ENCODE results near the gene LENG1. TPM values are rescaled to one million over a fixed set of nuclear protein-coding genes. Genes with fewer than 3 reads are reported as not detected.

Gene LENG1
- total and polyA plus RNA-seq, 9 of the 15 experiments (the other 6 are each of a cell fraction or from before 2014, with no cell fraction given), result 0.30 to 10.5 (median 4.7) TPM

DNA sequence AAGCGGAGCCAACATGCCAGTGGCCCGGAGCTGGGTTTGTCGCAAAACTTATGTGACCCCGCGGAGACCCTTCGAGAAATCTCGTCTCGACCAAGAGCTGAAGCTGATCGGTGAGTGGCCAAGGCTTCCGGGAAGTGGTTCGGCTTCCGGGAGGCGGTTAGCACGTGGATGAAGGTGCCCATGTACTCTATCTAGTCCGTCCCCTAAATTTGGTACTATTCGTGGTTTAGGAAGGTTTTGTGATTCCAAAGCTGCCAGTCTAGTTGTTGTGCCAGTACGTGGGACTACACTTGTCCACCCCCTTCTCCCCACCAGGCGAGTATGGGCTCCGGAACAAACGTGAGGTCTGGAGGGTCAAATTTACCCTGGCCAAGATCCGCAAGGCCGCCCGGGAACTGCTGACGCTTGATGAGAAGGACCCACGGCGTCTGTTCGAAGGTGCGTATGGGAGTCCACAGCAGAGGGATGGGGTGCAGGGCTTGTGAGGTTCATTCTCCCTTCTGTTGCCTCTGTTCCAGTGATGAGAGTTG lies 41.7 kb upstream of the LENG1 start (continued):
- TF ChIP-seq HLTF (IDR thresholded peaks at IDR 0.05), result 0 out of 2 replicates have a peak, but pooled peaks have one; percentile 16
- TF ChIP-seq, protein P1, sequence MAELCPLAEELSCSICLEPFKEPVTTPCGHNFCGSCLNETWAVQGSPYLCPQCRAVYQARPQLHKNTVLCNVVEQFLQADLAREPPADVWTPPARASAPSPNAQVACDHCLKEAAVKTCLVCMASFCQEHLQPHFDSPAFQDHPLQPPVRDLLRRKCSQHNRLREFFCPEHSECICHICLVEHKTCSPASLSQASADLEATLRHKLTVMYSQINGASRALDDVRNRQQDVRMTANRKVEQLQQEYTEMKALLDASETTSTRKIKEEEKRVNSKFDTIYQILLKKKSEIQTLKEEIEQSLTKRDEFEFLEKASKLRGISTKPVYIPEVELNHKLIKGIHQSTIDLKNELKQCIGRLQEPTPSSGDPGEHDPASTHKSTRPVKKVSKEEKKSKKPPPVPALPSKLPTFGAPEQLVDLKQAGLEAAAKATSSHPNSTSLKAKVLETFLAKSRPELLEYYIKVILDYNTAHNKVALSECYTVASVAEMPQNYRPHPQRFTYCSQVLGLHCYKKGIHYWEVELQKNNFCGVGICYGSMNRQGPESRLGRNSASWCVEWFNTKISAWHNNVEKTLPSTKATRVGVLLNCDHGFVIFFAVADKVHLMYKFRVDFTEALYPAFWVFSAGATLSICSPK (IDR thresholded peaks at IDR 0.05; ENCODE audit: borderline replicate concordance), result peak; percentile 81; the same call in 1 of the 2 replicates

DNA sequence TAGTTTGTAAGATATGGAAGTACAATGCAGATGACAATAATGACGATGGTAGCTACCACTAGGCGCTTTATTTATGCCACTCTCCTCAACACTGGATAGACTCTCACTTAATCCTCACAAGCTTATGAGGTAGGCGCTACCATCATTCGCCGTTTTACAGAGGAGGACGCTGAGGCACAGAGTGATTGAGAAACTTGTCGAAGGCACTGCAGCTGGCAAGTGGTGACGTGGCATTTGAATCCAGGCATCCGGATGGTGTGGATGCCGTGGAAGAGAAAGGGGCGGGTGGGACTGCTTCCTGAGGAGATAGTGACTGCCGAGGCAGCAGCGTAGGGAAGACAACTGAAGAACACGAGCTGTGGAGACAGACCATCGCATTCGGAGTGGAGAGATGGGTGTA lies 39.9 kb upstream of the LENG1 start:
- CTCF ChIA-PET (ENCODE audit: low intra/inter-chr PET ratio), result no interaction called here
- no peak for FAIRE-seq
- Histone ChIP-seq H3K9ac (ENCODE audit: insufficient read depth in 1 of 2, low read depth in 2 of 2, low read length in 2 of 2) (peak overlapping the region in 1 of 2 experiments; percentile 75; a peak in 2 of 4 replicates), H3K4me2 (ENCODE audit: insufficient read depth, low read length) (no peak overlapping the region; the same call in 1 of the 2 replicates), H2AFZ (ENCODE audit: low read depth, low read length) (no peak overlapping the region), H3K36me3 (ENCODE audit: control insufficient read depth, insufficient read depth, low read length) (peaks cover 50% of the 10 kb centered on the region), H4K20me1 (replicated peaks; ENCODE audit: control insufficient read depth, insufficient read depth, low read length) (peaks cover 35% of the 10 kb centered on the region), H3K9me3 (replicated peaks; ENCODE audit: control insufficient read depth, insufficient read depth, low read depth, low read length) (no peaks in the 10 kb centered on the region), H3K27me3 (ENCODE audit: control insufficient read depth in 2 of 2, insufficient read depth in 2 of 2, low read length in 2 of 2) (no peaks in the 10 kb centered on the region), H3K9me1 (ENCODE audit: control insufficient read depth, insufficient read depth, low read length) (no peaks in the 10 kb centered on the region), H3K79me2 (ENCODE audit: control insufficient read depth, insufficient read depth, low read length) (peaks cover 41% of the 10 kb centered on the region), H3K4me1 (replicated peaks in 1 of 2; ENCODE audit: control insufficient read depth in 2 of 2, insufficient read depth in 2 of 2, low read length in 2 of 2) (peaks cover 12 to 13% of the 10 kb centered on the region in 2 experiments), H3K27ac (ENCODE audit: extremely low read depth, low read depth, low read length) (no peak overlapping the region), H3K4me3 (no peak overlapping the region)
- TF ChIP-seq, protein P2, sequence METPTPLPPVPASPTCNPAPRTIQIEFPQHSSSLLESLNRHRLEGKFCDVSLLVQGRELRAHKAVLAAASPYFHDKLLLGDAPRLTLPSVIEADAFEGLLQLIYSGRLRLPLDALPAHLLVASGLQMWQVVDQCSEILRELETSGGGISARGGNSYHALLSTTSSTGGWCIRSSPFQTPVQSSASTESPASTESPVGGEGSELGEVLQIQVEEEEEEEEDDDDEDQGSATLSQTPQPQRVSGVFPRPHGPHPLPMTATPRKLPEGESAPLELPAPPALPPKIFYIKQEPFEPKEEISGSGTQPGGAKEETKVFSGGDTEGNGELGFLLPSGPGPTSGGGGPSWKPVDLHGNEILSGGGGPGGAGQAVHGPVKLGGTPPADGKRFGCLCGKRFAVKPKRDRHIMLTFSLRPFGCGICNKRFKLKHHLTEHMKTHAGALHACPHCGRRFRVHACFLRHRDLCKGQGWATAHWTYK (CRISPR knock-in tag; IDR thresholded peaks at IDR 0.05), result no peak
- TF ChIP-seq SPI1 (IDR thresholded peaks at IDR 0.05; ENCODE audit: borderline replicate concordance, low read depth, low read length) (no peak), PHB2 (IDR thresholded peaks at IDR 0.05; ENCODE audit: low read depth) (no peak), PML (IDR thresholded peaks at IDR 0.05; ENCODE audit: low read length) (no peak), LARP7 (IDR thresholded peaks at IDR 0.05) (no peak), ZNF696 (CRISPR knock-in tag; conservative IDR thresholded peaks at IDR 0.05) (no peak), MED1 (CRISPR knock-in tag; IDR thresholded peaks at IDR 0.05; ENCODE audit: borderline replicate concordance) (no peak), NFATC3 (IDR thresholded peaks at IDR 0.05) (no peak)
- TF ChIP-seq, protein P3, sequence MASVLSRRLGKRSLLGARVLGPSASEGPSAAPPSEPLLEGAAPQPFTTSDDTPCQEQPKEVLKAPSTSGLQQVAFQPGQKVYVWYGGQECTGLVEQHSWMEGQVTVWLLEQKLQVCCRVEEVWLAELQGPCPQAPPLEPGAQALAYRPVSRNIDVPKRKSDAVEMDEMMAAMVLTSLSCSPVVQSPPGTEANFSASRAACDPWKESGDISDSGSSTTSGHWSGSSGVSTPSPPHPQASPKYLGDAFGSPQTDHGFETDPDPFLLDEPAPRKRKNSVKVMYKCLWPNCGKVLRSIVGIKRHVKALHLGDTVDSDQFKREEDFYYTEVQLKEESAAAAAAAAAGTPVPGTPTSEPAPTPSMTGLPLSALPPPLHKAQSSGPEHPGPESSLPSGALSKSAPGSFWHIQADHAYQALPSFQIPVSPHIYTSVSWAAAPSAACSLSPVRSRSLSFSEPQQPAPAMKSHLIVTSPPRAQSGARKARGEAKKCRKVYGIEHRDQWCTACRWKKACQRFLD (CRISPR knock-in tag; IDR thresholded peaks at IDR 0.05), result no peak
- TF ChIP-seq, protein P4, sequence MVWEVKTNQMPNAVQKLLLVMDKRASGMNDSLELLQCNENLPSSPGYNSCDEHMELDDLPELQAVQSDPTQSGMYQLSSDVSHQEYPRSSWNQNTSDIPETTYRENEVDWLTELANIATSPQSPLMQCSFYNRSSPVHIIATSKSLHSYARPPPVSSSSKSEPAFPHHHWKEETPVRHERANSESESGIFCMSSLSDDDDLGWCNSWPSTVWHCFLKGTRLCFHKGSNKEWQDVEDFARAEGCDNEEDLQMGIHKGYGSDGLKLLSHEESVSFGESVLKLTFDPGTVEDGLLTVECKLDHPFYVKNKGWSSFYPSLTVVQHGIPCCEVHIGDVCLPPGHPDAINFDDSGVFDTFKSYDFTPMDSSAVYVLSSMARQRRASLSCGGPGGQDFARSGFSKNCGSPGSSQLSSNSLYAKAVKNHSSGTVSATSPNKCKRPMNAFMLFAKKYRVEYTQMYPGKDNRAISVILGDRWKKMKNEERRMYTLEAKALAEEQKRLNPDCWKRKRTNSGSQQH (CRISPR knock-in tag; IDR thresholded peaks at IDR 0.05), result no peak
- TF ChIP-seq, protein P5, sequence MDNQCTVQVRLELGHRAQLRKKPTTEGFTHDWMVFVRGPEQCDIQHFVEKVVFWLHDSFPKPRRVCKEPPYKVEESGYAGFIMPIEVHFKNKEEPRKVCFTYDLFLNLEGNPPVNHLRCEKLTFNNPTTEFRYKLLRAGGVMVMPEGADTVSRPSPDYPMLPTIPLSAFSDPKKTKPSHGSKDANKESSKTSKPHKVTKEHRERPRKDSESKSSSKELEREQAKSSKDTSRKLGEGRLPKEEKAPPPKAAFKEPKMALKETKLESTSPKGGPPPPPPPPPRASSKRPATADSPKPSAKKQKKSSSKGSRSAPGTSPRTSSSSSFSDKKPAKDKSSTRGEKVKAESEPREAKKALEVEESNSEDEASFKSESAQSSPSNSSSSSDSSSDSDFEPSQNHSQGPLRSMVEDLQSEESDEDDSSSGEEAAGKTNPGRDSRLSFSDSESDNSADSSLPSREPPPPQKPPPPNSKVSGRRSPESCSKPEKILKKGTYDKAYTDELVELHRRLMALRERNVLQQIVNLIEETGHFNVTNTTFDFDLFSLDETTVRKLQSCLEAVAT (IDR thresholded peaks at IDR 0.05), result no peak
- POLR2A ChIA-PET, result interaction anchor here (1.0 to 5.3 kb wide), 5 partner anchors 9 to 394 kb away, joined by 3 to 206 read pairs (median 8); partner anchors contain the start of genes MBOAT7 and TSEN34
- no peak for DNase-seq (ENCODE audit: extremely low read depth in 1 of 4, low spot score in 3 of 4)
- intact Hi-C loops (cut with micrococcal nuclease) (no loop called here), in situ Hi-C loops (cut with MboI) (no loop called here)
- no TSS peak for BruUV-seq (replicated peaks)
- WGBS (ENCODE audit: insufficient coverage, low coverage, missing lambda C conversion rate), result 88% methylated on average over 16 of the region's 16 CpGs
- ATAC-seq, result no peak

Measured in K562 (cell line).